Amniotic epithelial cell (primary cell): ENCODE results near the gene NIPSNAP2.
"Not testable (repeated sequence)": the region's sequence is repeated elsewhere in the genome, so short reads cannot be mapped to it uniquely, and the experiment has no call there.

ENCODE experiments used
- DNase-seq: peaks from one replicate; pipeline ENCODE4 v3.0.0-alpha.2; 2010; ENCODE audit warnings: low read depth

NIPSNAP2 gene

GRCh38 chr7:55975988-55976633 lies 11.7 kb downstream of the NIPSNAP2 start:
- DNase-seq = peak; percentile 20

GRCh38 chr7:55977831-55978230 lies 13.4 kb downstream of the NIPSNAP2 start:
- DNase-seq = peak; percentile 69

- no peak for DNase-seq
Measured at GRCh38 chr7:55980266-55980665, 15.9 kb downstream of the NIPSNAP2 start.

GRCh38 chr7:55983537-55983936 lies 19.2 kb downstream of the NIPSNAP2 start:
- DNase-seq = no peak

GRCh38 chr7:55992346-55992745 lies 28.0 kb downstream of the NIPSNAP2 start:
- no peak for DNase-seq

- no peak for DNase-seq
Measured at GRCh38 chr7:55996856-55997500, 32.6 kb downstream of the NIPSNAP2 start.

GRCh38 chr7:56003749-56004148 lies 39.4 kb downstream of the NIPSNAP2 start:
- DNase-seq = no peak

GRCh38 chr7:56007167-56007652 lies 42.8 kb downstream of the NIPSNAP2 start:
- DNase-seq = peak; percentile 57

- DNase-seq = no peak
Measured at GRCh38 chr7:56007891-56008290, 43.5 kb downstream of the NIPSNAP2 start.

- no peak for DNase-seq
Measured at GRCh38 chr7:56009695-56010094, 45.3 kb downstream of the NIPSNAP2 start.

- not testable (repeated sequence) for DNase-seq
Measured at GRCh38 chr7:56017015-56017414, 52.6 kb downstream of the NIPSNAP2 start.

GRCh38 chr7:56019501-56019900 lies 55.1 kb downstream of the NIPSNAP2 start:
- no peak for DNase-seq

GRCh38 chr7:56023500-56023899 lies 59.1 kb downstream of the NIPSNAP2 start:
- DNase-seq = no peak

- peak; percentile 27 for DNase-seq
Measured at GRCh38 chr7:56026538-56026937, 62.2 kb downstream of the NIPSNAP2 start.

GRCh38 chr7:56028942-56029630 lies 64.7 kb downstream of the NIPSNAP2 start:
- DNase-seq = no peak

- DNase-seq = no peak
Measured at GRCh38 chr7:56030340-56030739, 66.0 kb downstream of the NIPSNAP2 start.

GRCh38 chr7:56031556-56031955 lies 67.2 kb downstream of the NIPSNAP2 start:
- DNase-seq = not testable (repeated sequence)

- not testable (repeated sequence) for DNase-seq
Measured at GRCh38 chr7:56032578-56032977, 68.2 kb downstream of the NIPSNAP2 start.

GRCh38 chr7:56033671-56034432 lies 69.5 kb downstream of the NIPSNAP2 start:
- peak; percentile 80 for DNase-seq

GRCh38 chr7:56040730-56041129 lies 76.3 kb downstream of the NIPSNAP2 start:
- no peak for DNase-seq

GRCh38 chr7:56045758-56046157 lies 81.4 kb downstream of the NIPSNAP2 start:
- not testable (repeated sequence) for DNase-seq

GRCh38 chr7:56046721-56047445 lies 82.5 kb downstream of the NIPSNAP2 start:
- peak; percentile 99 for DNase-seq
